OCI-LY1 (cell line): Measurements from ENCODE around the gene DEGS2.

ENCODE experiments used
- EZH2 ChIP-seq: fragments of 200-600 bp; sonication (generic), shearing (Covaris generic); IDR thresholded peaks from 2 replicates; pipeline ENCODE4 v1.8.0; 2017; ENCODE audit warnings: borderline replicate concordance, mixed run types, mild to moderate bottlenecking, antibody characterized with exemption, low read length, moderate library complexity, mixed read lengths
- TF ChIP-seq, protein P1 (sequence below): fragments of 200-600 bp; sonication (generic), shearing (Covaris generic); IDR thresholded peaks from 2 replicates; pipeline ENCODE4 v1.5.1; 2017; ENCODE audit warnings: mild to moderate bottlenecking, antibody characterized with exemption, low read length, moderate library complexity, mixed read lengths

DNA sequence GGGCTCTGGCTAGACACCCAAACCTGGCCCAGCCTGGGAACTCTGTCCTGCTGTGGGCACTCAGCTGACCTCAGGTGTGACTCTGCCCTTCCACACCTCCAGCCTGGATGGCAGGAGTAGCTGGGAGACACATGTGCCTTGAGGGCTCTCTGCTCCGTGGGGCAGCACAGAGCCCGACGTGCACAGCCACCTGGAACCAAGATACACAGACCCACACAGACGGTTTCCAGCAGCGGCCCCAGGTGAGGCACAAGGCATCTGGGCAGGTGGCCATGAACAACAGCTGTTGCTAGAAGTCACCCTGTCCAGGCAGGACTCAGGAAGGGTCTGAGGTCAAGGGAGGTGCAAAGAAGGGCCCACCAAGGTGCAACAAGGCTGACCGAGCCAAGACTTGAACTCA, 5.9 kb downstream of the DEGS2 start:
- TF ChIP-seq, protein P1, sequence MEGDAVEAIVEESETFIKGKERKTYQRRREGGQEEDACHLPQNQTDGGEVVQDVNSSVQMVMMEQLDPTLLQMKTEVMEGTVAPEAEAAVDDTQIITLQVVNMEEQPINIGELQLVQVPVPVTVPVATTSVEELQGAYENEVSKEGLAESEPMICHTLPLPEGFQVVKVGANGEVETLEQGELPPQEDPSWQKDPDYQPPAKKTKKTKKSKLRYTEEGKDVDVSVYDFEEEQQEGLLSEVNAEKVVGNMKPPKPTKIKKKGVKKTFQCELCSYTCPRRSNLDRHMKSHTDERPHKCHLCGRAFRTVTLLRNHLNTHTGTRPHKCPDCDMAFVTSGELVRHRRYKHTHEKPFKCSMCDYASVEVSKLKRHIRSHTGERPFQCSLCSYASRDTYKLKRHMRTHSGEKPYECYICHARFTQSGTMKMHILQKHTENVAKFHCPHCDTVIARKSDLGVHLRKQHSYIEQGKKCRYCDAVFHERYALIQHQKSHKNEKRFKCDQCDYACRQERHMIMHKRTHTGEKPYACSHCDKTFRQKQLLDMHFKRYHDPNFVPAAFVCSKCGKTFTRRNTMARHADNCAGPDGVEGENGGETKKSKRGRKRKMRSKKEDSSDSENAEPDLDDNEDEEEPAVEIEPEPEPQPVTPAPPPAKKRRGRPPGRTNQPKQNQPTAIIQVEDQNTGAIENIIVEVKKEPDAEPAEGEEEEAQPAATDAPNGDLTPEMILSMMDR, result no peak
- no peak for TF ChIP-seq EZH2
